Stomach (tissue), 9 donors: ENCODE data around the gene CRYGD. TPM values are rescaled to one million over a fixed set of nuclear protein-coding genes. Genes with fewer than 3 reads are reported as not detected.
"Not testable (repeated sequence)": the region's sequence is repeated elsewhere in the genome, so short reads cannot be mapped to it uniquely, and the experiment has no call there.

Source experiments
- DNase-seq, 2 donors: peaks; one replicate each; pipeline versions ENCODE4 v3.0.0 to v3.0.0-alpha.2; 2013 to 2019
- H3K27ac ChIP-seq, 5 donors: fragments of 200-600 bp in 4 of 5; sonication (generic) in 4 of 5; one replicate each; pipeline ENCODE4 v1.5.1; 2013 to 2019; ENCODE audit warnings: mild to moderate bottlenecking in 1 of 5, moderate library complexity in 1 of 5
- H3K27me3 ChIP-seq, 3 donors: fragments of 200-600 bp; sonication (generic); one replicate each; pipeline ENCODE4 v1.5.1; 2017 to 2019; ENCODE audit warnings: mixed run types in 1 of 3
- H3K36me3 ChIP-seq, 4 donors: fragments of 200-600 bp; sonication (generic); 1 replicate in 3 of 4; 2 replicates in 1 of 4; pipeline ENCODE4 v1.5.1; 2016 to 2019
- H3K4me1 ChIP-seq, 4 donors: fragments of 200-600 bp; sonication (generic); one replicate each; pipeline ENCODE4 v1.5.1; 2016 to 2019
- H3K4me3 ChIP-seq, 4 donors: fragments of 200-600 bp; sonication (generic) in 3 of 4; one replicate each; pipeline ENCODE4 v1.5.1; 2016 to 2019; ENCODE audit warnings: mild to moderate bottlenecking in 1 of 4
- H3K9me3 ChIP-seq, 4 donors: fragments of 200-600 bp; sonication (generic); one replicate each; pipeline ENCODE4 v1.5.1; 2016 to 2019
- EP300 ChIP-seq: sonication (generic); formaldehyde crosslinking; IDR thresholded peaks from one replicate; pipeline ENCODE4 v1.6.1; 2017; ENCODE audit warnings: antibody characterized with exemption
- POLR2A ChIP-seq, 4 donors: fragments of 450-650 bp; IDR thresholded peaks; one replicate each; pipeline ENCODE4 v1.6.1; 2016; ENCODE audit warnings: antibody characterized with exemption in 4 of 4, control low read depth in 2 of 4, mild to moderate bottlenecking in 1 of 4, moderate library complexity in 1 of 4
- POLR2AphosphoS5 ChIP-seq, 3 donors: sonication (generic); formaldehyde crosslinking; IDR thresholded peaks; one replicate each; pipeline ENCODE4 v1.6.1; 2016; ENCODE audit warnings: antibody characterized with exemption in 3 of 3
- WGBS, 5 donors: extraction: QIAGEN DNeasy Blood & Tissue Kit in 3 of 5; methylation state at CpG; one replicate each; pipeline versions ENCODE4 v1.1.5 to v1.1.7; 2013 to 2018; 5-methylcytosine and 5-hydroxymethylcytosine counted together
- intact Hi-C: fragments of 100-400 bp; cut with DNase I; formaldehyde crosslinking; loops from one replicate; pipeline ENCODE4 v1.15.1; 2023; ENCODE audit warnings: low total_unique reads
- polyA plus RNA-seq, 3 donors: library from polyadenylated mRNA; stranded (reverse); fragments of 200-250 nt; gene quantifications; one replicate each; pipeline ENCODE4 v1.2.3, GENCODE V29; 2013
- total RNA-seq, 5 donors: library from RNA; depleted of rRNA; stranded (reverse); fragments of >200 nt; gene quantifications; one replicate each; pipeline versions ENCODE4 v1.1.0 to v1.2.3, GENCODE V29; 2014 to 2016
- TF ChIP-seq, protein P1 (sequence below), 7 experiments: fragments of 450-650 bp in 4 of 7; fragments of 200-600 bp in 3 of 7; sonication (generic) in 3 of 7; IDR thresholded peaks; one replicate each; pipeline ENCODE4 v1.5.1; 2016 to 2019; ENCODE audit warnings: antibody characterized with exemption in 7 of 7, control low read depth in 2 of 7, mild to moderate bottlenecking in 1 of 7
- donor health status: healthy with polysubstance abuse.
- donor health status: Bipolar disorder and iron deficiency.
- donor health status: healthy.

The CRYGD gene
- total and polyA plus RNA-seq, 8 donors, result not detected

DNA sequence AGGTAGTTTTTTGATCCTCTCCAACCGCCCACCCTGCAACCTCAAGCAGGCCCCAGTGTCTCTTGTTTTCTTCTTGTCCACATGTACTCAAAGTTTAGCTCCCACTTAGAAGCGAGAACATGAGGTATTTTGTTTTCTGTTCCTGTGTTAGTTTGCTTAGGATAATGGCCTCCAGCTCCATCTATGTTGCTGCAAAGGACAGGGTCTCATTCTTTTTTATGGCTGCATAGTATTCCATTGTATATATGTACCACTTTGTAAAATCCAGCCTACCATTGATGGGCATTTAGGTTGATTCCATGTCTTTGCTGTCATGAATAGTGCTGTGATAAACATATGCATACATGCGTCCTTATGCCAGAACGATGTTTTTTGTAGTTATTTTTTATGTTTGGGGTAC, 2.8 kb upstream of the CRYGD start:
- Histone ChIP-seq H3K36me3 (no peaks in the 10 kb centered on the region), H3K4me3 (no peak overlapping the region)

GRCh38 chr2:208125251-208125650, 927 bp upstream of the CRYGD start:
- WGBS, 5 donors, result 67 to 84% (median 75%) methylated on average over 4 of the region's 4 CpGs
- Histone ChIP-seq H3K4me3 (no peak overlapping the region), H3K4me1 (peaks cover 4 to 15% (median 7%) of the 10 kb centered on the region in 4 donors), H3K9me3 (no peaks in the 10 kb centered on the region), H3K36me3 (no peaks in the 10 kb centered on the region), H3K27me3 (peaks cover 0 to 15% (median 12%) of the 10 kb centered on the region in 3 donors), H3K27ac (no peak overlapping the region)
- intact Hi-C loops, result no loop called here
- DNase-seq, result no peak
- no peak for TF ChIP-seq EP300
- no peak for TF ChIP-seq POLR2AphosphoS5 (IDR thresholded peaks at IDR 0.05)
- TF ChIP-seq, protein P1, sequence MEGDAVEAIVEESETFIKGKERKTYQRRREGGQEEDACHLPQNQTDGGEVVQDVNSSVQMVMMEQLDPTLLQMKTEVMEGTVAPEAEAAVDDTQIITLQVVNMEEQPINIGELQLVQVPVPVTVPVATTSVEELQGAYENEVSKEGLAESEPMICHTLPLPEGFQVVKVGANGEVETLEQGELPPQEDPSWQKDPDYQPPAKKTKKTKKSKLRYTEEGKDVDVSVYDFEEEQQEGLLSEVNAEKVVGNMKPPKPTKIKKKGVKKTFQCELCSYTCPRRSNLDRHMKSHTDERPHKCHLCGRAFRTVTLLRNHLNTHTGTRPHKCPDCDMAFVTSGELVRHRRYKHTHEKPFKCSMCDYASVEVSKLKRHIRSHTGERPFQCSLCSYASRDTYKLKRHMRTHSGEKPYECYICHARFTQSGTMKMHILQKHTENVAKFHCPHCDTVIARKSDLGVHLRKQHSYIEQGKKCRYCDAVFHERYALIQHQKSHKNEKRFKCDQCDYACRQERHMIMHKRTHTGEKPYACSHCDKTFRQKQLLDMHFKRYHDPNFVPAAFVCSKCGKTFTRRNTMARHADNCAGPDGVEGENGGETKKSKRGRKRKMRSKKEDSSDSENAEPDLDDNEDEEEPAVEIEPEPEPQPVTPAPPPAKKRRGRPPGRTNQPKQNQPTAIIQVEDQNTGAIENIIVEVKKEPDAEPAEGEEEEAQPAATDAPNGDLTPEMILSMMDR (IDR thresholded peaks at IDR 0.05), result no peak
- TF ChIP-seq POLR2A (IDR thresholded peaks at IDR 0.05), result no peak

More for the DNA sequence above, 2.8 kb upstream of the CRYGD start:
- H3K9me3 ChIP-seq, result no peaks in the 10 kb centered on the region
- intact Hi-C loops, result no loop called here
- peaks cover 0 to 15% (median 12%) of the 10 kb centered on the region in 3 donors for H3K27me3 ChIP-seq
- H3K4me1 ChIP-seq, result peaks cover 4 to 15% (median 10%) of the 10 kb centered on the region in 4 donors
- no peak overlapping the region for H3K27ac ChIP-seq
- TF ChIP-seq, protein P1 (IDR thresholded peaks at IDR 0.05), result no peak
- TF ChIP-seq EP300 (no peak), POLR2A (IDR thresholded peaks at IDR 0.05) (no peak), POLR2AphosphoS5 (IDR thresholded peaks at IDR 0.05) (no peak)
- DNase-seq, result no peak
- WGBS, 5 donors, result 93 to 97% (median 94%) methylated on average over 4 of the region's 4 CpGs

DNA sequence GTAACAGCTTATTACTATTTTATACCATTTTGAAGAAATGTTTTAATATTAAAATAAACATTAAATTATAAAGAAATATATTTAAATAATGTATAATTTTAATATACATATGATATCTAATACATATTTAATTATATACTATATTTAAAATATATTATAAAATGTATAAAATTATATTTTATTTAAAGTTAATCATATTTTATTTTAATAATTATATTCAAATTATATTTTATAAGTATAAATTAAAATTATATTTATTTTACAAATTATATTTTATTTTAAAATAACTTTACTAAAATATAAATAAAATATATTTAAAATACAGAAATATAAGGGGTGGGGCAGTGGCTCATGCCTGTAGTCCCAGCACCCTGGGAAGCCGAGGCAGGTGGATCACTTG, 2.1 kb downstream of the CRYGD start:
- no peaks in the 10 kb centered on the region for H3K36me3 ChIP-seq
- no peak overlapping the region for H3K4me3 ChIP-seq
- WGBS, 5 donors, result 90 to 97% (median 93%) methylated on average over 1 of the region's 1 CpG
- peaks cover 0 to 15% (median 12%) of the 10 kb centered on the region in 3 donors for H3K27me3 ChIP-seq
- no peak for TF ChIP-seq EP300
- TF ChIP-seq POLR2AphosphoS5 (IDR thresholded peaks at IDR 0.05), result no peak
- no peak for TF ChIP-seq POLR2A (IDR thresholded peaks at IDR 0.05)
- TF ChIP-seq, protein P1 (IDR thresholded peaks at IDR 0.05), result no peak
- H3K27ac ChIP-seq, result no peak overlapping the region
- no peak for DNase-seq
- no peaks in the 10 kb centered on the region for H3K9me3 ChIP-seq
- intact Hi-C loops, result no loop called here
- H3K4me1 ChIP-seq, result peaks cover 4 to 10% (median 6%) of the 10 kb centered on the region in 4 donors

DNA sequence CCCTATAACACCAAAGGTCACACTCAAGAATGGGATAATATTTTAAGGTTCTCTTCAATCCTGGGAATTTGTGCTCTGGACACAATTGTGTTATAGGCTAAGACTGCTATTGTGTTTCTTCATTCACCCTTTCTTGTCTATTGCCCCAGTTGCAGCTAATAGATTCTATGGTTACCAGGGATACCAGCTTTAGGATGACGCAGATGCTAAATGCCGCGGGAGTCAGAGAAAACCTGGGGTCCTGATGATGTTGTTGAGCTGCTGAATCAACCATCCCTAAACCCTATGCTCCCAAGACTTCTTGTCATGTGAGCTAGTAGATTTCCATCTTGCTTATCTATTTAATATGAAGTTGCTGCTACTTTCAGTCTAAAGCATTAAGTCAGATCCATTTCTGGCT, 5.4 kb downstream of the CRYGD start:
- peaks cover 0 to 1% (median under 1%) of the 10 kb centered on the region in 4 donors for H3K4me1 ChIP-seq
- no peak overlapping the region for H3K4me3 ChIP-seq
- intact Hi-C loops, result no loop called here
- no peak for DNase-seq
- no peaks in the 10 kb centered on the region for H3K9me3 ChIP-seq
- no peak overlapping the region for H3K27ac ChIP-seq
- H3K36me3 ChIP-seq, result no peaks in the 10 kb centered on the region
- 94 to 100% (median 97%) methylated on average over 3 of the region's 3 CpGs for WGBS, 5 donors
- TF ChIP-seq POLR2A (IDR thresholded peaks at IDR 0.05), result no peak
- TF ChIP-seq, protein P1 (IDR thresholded peaks at IDR 0.05), result no peak
- no peak for TF ChIP-seq EP300
- TF ChIP-seq POLR2AphosphoS5 (IDR thresholded peaks at IDR 0.05), result no peak
- peaks cover 0 to 5% (median 5%) of the 10 kb centered on the region in 3 donors for H3K27me3 ChIP-seq

DNA sequence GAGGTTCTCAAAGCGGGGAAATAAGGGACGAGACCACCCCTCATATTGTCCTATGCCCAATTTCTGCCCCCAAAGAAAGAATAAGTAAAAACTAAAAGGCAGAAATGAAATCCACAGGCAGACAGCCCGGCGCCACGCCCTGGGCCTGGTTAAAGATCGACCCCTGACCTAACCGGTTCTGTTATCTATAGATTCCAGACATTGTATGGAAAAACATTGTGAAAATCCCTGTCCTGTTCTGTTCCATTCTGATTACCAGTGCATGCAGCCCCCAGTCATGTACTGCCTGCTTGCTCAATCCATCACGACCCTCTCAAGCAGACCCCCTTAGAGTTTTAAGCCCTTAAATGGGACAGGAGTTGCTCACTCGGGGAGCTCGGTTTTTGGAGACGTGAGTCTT, 6.9 kb downstream of the CRYGD start:
- DNase-seq, H3K4me3 ChIP-seq, H3K4me1 ChIP-seq, H3K9me3 ChIP-seq, H3K36me3 ChIP-seq, intact Hi-C loops, H3K27ac ChIP-seq: not testable (repeated sequence)
- H3K27me3 ChIP-seq, result peaks cover 0 to 13% (median 7%) of the 10 kb centered on the region in 3 donors
- 86 to 92% (median 87%) methylated on average over 11 of the region's 11 CpGs for WGBS, 5 donors
